CD4-positive, alpha-beta T cell (primary cell): ENCODE results near the gene MYO3B. TPM values are rescaled to one million over a fixed set of nuclear protein-coding genes. Genes with fewer than 3 reads are reported as not detected.
"Not testable (repeated sequence)": the region's sequence is repeated elsewhere in the genome, so short reads cannot be mapped to it uniquely, and the experiment has no call there.

Experiments used
- ATAC-seq: fragments of 200-7000 bp; cut with Tn5 transposase; one replicate; pipeline ENCODE4 v1.10.0; 2022; ENCODE audit warnings: mild to moderate bottlenecking; ENCODE audit not compliant: poor library complexity
- CTCF ChIA-PET: fragments of 350-600 bp; sonication (Branson Sonifier 250); formaldehyde crosslinking; loops from one replicate; lab custom pipeline; 2021; ENCODE audit warnings: antibody characterized with exemption, inconsistent platforms; lab: Charles Lee
- POLR2A ChIA-PET: fragments of 350-600 bp; sonication (Branson Sonifier 250); formaldehyde crosslinking; loops from one replicate; lab custom pipeline; 2021; ENCODE audit warnings: antibody characterized with exemption, inconsistent platforms; lab: Charles Lee
- DNase-seq, 14 experiments: peaks; one replicate each; pipeline ENCODE4 v3.0.0-alpha.2; 2013 to 2020; ENCODE audit warnings: mixed read lengths in 2 of 14
- H3K27ac ChIP-seq, 2 donors: one replicate each; pipeline versions ENCODE4 v1.5.1 to v1.7.0; 2013; ENCODE audit warnings: low read length in 2 of 2, low read depth in 1 of 2, mild to moderate bottlenecking in 1 of 2
- H3K27me3 ChIP-seq, 2 experiments: 1 replicate in 1 of 2; 2 replicates in 1 of 2; pipeline versions ENCODE4 v1.6.1 to v1.7.0; 2013; ENCODE audit warnings: low read length in 2 of 2, control low read depth in 1 of 2, mild to moderate bottlenecking in 1 of 2, moderate library complexity in 1 of 2; ENCODE audit not compliant: insufficient read depth in 2 of 2, control insufficient read depth in 1 of 2
- H3K36me3 ChIP-seq: one replicate; pipeline ENCODE4 v1.6.1; 2013; ENCODE audit warnings: low read length, control low read depth; ENCODE audit not compliant: insufficient read depth
- H3K4me1 ChIP-seq: one replicate; pipeline ENCODE4 v1.6.1; 2013; ENCODE audit warnings: low read length, control low read depth; ENCODE audit not compliant: insufficient read depth
- H3K4me3 ChIP-seq: one replicate; pipeline ENCODE4 v1.5.1; 2013; ENCODE audit warnings: mild to moderate bottlenecking, low read length, moderate library complexity
- H3K9me3 ChIP-seq, 2 experiments: 1 replicate in 1 of 2; 2 replicates in 1 of 2; pipeline versions ENCODE4 v1.6.1 to v1.7.0; 2013; ENCODE audit warnings: low read length in 2 of 2, mild to moderate bottlenecking in 2 of 2, control low read depth in 1 of 2, moderate library complexity in 1 of 2; ENCODE audit not compliant: control insufficient read depth in 1 of 2, insufficient read depth in 1 of 2
- H3K27ac Mint-ChIP-seq: one replicate; pipeline ENCODE4 v1.8.0; 2020; ENCODE audit warnings: mixed read lengths
- H3K27me3 Mint-ChIP-seq: one replicate; pipeline ENCODE4 v1.8.0; 2021; ENCODE audit warnings: mixed read lengths
- H3K36me3 Mint-ChIP-seq: one replicate; pipeline ENCODE4 v1.8.0; 2021; ENCODE audit warnings: low read depth, mixed read lengths
- H3K4me1 Mint-ChIP-seq: one replicate; pipeline ENCODE4 v1.8.0; 2021; ENCODE audit warnings: low read depth, mixed read lengths
- H3K4me3 Mint-ChIP-seq: one replicate; pipeline ENCODE4 v1.8.0; 2020; ENCODE audit warnings: mild to moderate bottlenecking, mixed read lengths
- H3K9me3 Mint-ChIP-seq: one replicate; pipeline ENCODE4 v1.8.0; 2020; ENCODE audit warnings: mixed read lengths
- intact Hi-C, 2 experiments: fragments of 100-400 bp; cut with DNase I in 1 of 2; cut with micrococcal nuclease in 1 of 2; formaldehyde crosslinking; loops; one replicate each; pipeline versions ENCODE4 v1.15.1 to v1.9.0; 2023 to 2025; cut with DNase I, micrococcal nuclease
- total RNA-seq, 174 experiments: library from RNA in 2 of 174; stranded (reverse) in 2 of 174; gene quantifications; one replicate each; pipeline ENCODE4 v1.2.3 and lab custom pipeline; 2021 to 2026
- TF ChIP-seq, protein P1 (sequence below): fragments of 200-600 bp; IDR thresholded peaks from one replicate; pipeline ENCODE4 v1.8.0; 2022; ENCODE audit warnings: antibody characterized with exemption, mild to moderate bottlenecking

Gene MYO3B
- total RNA-seq, 2 experiments from 2014 or later = not detected

GRCh38 chr2:170277951-170278350 is 100.0 kb downstream of the MYO3B start:
- TF ChIP-seq, protein P1, sequence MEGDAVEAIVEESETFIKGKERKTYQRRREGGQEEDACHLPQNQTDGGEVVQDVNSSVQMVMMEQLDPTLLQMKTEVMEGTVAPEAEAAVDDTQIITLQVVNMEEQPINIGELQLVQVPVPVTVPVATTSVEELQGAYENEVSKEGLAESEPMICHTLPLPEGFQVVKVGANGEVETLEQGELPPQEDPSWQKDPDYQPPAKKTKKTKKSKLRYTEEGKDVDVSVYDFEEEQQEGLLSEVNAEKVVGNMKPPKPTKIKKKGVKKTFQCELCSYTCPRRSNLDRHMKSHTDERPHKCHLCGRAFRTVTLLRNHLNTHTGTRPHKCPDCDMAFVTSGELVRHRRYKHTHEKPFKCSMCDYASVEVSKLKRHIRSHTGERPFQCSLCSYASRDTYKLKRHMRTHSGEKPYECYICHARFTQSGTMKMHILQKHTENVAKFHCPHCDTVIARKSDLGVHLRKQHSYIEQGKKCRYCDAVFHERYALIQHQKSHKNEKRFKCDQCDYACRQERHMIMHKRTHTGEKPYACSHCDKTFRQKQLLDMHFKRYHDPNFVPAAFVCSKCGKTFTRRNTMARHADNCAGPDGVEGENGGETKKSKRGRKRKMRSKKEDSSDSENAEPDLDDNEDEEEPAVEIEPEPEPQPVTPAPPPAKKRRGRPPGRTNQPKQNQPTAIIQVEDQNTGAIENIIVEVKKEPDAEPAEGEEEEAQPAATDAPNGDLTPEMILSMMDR = no peak
- POLR2A ChIA-PET = no interaction called here
- DNase-seq (no peak), ATAC-seq (no peak)
- H3K27ac ChIP-seq = no peak overlapping the region
- Mint-ChIP-seq H3K4me3 (no peak overlapping the region), H3K27ac (no peak overlapping the region), H3K36me3 (no peaks in the 10 kb centered on the region), H3K9me3 (no peaks in the 10 kb centered on the region), H3K4me1 (no peaks in the 10 kb centered on the region), H3K27me3 (peaks cover 18% of the 10 kb centered on the region)
- CTCF ChIA-PET = no interaction called here
- no peaks in the 10 kb centered on the region for H3K36me3 ChIP-seq
- H3K4me1 ChIP-seq = no peaks in the 10 kb centered on the region
- H3K27me3 ChIP-seq = no peaks in the 10 kb centered on the region
- intact Hi-C loops = no loop called here
- H3K4me3 ChIP-seq = no peak overlapping the region
- H3K9me3 ChIP-seq = no peaks in the 10 kb centered on the region

DNA sequence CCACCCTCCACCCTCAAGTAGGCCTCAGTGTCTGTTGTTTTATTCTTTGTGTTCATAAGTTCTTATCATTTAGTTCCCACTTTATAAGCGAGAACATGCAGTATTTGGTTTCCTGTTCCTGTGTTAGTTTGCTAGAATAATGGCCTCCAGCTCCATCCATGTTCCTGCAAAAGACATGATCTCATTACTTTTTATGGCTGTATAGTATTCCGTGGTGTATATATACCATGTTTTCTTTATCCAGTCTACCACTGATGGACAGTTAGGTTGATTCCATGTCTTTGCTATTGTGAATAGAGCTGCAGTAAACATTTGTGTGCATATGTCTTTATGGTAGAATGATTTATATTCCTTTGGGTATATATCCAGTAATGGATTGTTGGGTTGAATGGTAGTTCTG is 101.7 kb downstream of the MYO3B start:
- H3K4me3 Mint-ChIP-seq, ATAC-seq, CTCF ChIA-PET, H3K36me3 ChIP-seq, H3K27me3 ChIP-seq, H3K27ac ChIP-seq, H3K4me1 ChIP-seq, H3K4me3 ChIP-seq, intact Hi-C loops, POLR2A ChIA-PET, H3K36me3 Mint-ChIP-seq, H3K9me3 Mint-ChIP-seq, H3K4me1 Mint-ChIP-seq, H3K9me3 ChIP-seq, H3K27ac Mint-ChIP-seq, DNase-seq: not testable (repeated sequence)
- peaks cover 11% of the 10 kb centered on the region for H3K27me3 Mint-ChIP-seq

DNA sequence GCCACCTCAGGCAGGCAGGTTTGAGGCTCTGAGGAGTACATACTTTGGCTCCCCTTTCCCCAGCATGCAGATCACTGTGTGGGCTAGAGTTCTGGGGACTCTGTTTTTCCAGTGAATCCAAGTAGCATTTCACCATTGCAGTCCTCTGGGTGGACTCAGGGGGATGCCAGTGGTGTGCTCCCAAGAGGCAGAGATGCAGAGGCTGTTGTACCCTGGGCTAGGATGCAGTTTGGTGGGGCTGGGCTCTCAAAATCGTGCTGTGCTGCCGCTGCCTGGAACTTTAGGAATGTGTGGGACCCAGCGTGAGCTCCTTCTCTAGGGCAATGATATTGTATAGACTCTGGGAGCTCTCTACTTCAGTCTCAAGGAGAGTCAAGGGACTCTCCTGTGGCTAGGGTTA is 104.9 kb downstream of the MYO3B start:
- CTCF ChIA-PET = no interaction called here
- TF ChIP-seq, protein P1 = no peak
- Histone ChIP-seq H3K36me3 (no peaks in the 10 kb centered on the region), H3K4me3 (no peak overlapping the region), H3K27me3 (peaks cover 0 to 5% of the 10 kb centered on the region in 2 experiments), H3K9me3 (no peaks in the 10 kb centered on the region), H3K4me1 (no peaks in the 10 kb centered on the region), H3K27ac (no peak overlapping the region)
- Mint-ChIP-seq H3K27ac (no peak overlapping the region), H3K9me3 (no peaks in the 10 kb centered on the region), H3K4me3 (no peak overlapping the region), H3K36me3 (no peaks in the 10 kb centered on the region), H3K4me1 (no peaks in the 10 kb centered on the region), H3K27me3 (peaks cover 11% of the 10 kb centered on the region)
- ATAC-seq (no peak), DNase-seq (no peak)
- POLR2A ChIA-PET = no interaction called here
- intact Hi-C loops = no loop called here

- Histone ChIP-seq H3K27me3 (peaks cover 0 to 5% of the 10 kb centered on the region in 2 experiments), H3K4me1 (no peaks in the 10 kb centered on the region), H3K27ac (no peak overlapping the region), H3K36me3 (no peaks in the 10 kb centered on the region), H3K9me3 (no peaks in the 10 kb centered on the region), H3K4me3 (no peak overlapping the region)
- Mint-ChIP-seq H3K27ac (no peak overlapping the region), H3K27me3 (peaks cover 17% of the 10 kb centered on the region), H3K36me3 (no peaks in the 10 kb centered on the region), H3K4me3 (no peak overlapping the region), H3K9me3 (no peaks in the 10 kb centered on the region), H3K4me1 (no peaks in the 10 kb centered on the region)
- CTCF ChIA-PET = no interaction called here
- DNase-seq = no peak
- TF ChIP-seq, protein P1 = no peak
- intact Hi-C loops = no loop called here
- no peak for ATAC-seq
- POLR2A ChIA-PET = no interaction called here
Measured at GRCh38 chr2:170284205-170284604, 106.3 kb downstream of the MYO3B start.
